OCI-LY3 (cell line): ENCODE results near the gene MAPT.

Experiments used
- H2AFZ ChIP-seq: fragments of 200-600, 300-600 bp; shearing (Covaris generic); 2 replicates; pipeline ENCODE4 v1.6.0; 2014; ENCODE audit warnings: antibody characterized with exemption, low read depth, low read length
- H3K27ac ChIP-seq: fragments of 200-600, 300-600 bp; sonication (generic); 2 replicates; pipeline ENCODE4 v1.5.1; 2014; ENCODE audit warnings: mild to moderate bottlenecking, low read length, moderate library complexity, mixed read lengths
- H3K27me3 ChIP-seq: fragments of 200-600, 300-600 bp; sonication (generic); 2 replicates; pipeline ENCODE4 v1.6.1; 2014; ENCODE audit warnings: low read depth, low read length, mixed read lengths
- H3K36me3 ChIP-seq: fragments of 200-600, 300-600 bp; sonication (generic); replicated peaks from 2 replicates; pipeline ENCODE3; 2014; ENCODE audit warnings: low read depth, low read length, mixed read lengths
- H3K4me1 ChIP-seq: fragments of 300-600, 200-600 bp; sonication (generic); 2 replicates; pipeline ENCODE4 v1.6.1; 2014; ENCODE audit warnings: low read length, mixed read lengths
- H3K4me2 ChIP-seq: fragments of 200-600, 300-600 bp; sonication (generic); 2 replicates; pipeline ENCODE4 v1.6.1; 2014; ENCODE audit warnings: low read length, mixed read lengths
- H3K4me3 ChIP-seq: fragments of 300-600, 200-600 bp; sonication (generic); 2 replicates; pipeline ENCODE4 v1.5.1; 2014; ENCODE audit warnings: antibody characterized with exemption, mild to moderate bottlenecking, low read length, moderate library complexity
- H3K79me2 ChIP-seq: fragments of 300-600, 200-600 bp; shearing (Covaris generic); 2 replicates; pipeline ENCODE4 v1.6.1; 2014; ENCODE audit warnings: mild to moderate bottlenecking, low read length, mixed read lengths
- H3K9ac ChIP-seq: fragments of 300-600, 200-600 bp; shearing (Covaris generic); 2 replicates; pipeline ENCODE4 v1.6.0; 2014; ENCODE audit warnings: mild to moderate bottlenecking, low read length, moderate library complexity
- H3K9me3 ChIP-seq: fragments of 200-600, 300-600 bp; shearing (Covaris generic); 2 replicates; pipeline ENCODE4 v1.6.1; 2014; ENCODE audit warnings: low read length, mixed read lengths; ENCODE audit not compliant: insufficient read depth
- H4K20me1 ChIP-seq: fragments of 200-600, 300-600 bp; sonication (generic); 2 replicates; pipeline ENCODE4 v1.6.1; 2016; ENCODE audit warnings: low read length, mixed read lengths; ENCODE audit not compliant: insufficient read depth
- EZH2phosphoT487 ChIP-seq: fragments of 200-600 bp; shearing (Covaris generic); IDR thresholded peaks from 2 replicates; pipeline ENCODE4 v1.6.1; 2018; ENCODE audit warnings: antibody characterized with exemption, mixed run types, low read depth
- TF ChIP-seq, protein P1 (sequence below): fragments of 200-600, 300-600 bp; sonication (generic); IDR thresholded peaks from 2 replicates; pipeline ENCODE4 v1.5.1; 2014; ENCODE audit warnings: antibody characterized with exemption, low read length, low read depth

MAPT gene

GRCh38 chr17:45998987-45999899, 104.9 kb downstream of the MAPT start, which contains the start of gene STH:
TSS of gene STH (plus strand) at chr17:45999250. CDS start at chr17:45999280, 30 bp downstream.
- H3K4me2 ChIP-seq: no peak within 1 kb of the TSS
- no peaks in the 10 kb centered on the region for H3K9me3 ChIP-seq
- no peak within 1 kb of the TSS for H3K27ac ChIP-seq
- TF ChIP-seq EZH2phosphoT487: no peak
- TF ChIP-seq, protein P1, sequence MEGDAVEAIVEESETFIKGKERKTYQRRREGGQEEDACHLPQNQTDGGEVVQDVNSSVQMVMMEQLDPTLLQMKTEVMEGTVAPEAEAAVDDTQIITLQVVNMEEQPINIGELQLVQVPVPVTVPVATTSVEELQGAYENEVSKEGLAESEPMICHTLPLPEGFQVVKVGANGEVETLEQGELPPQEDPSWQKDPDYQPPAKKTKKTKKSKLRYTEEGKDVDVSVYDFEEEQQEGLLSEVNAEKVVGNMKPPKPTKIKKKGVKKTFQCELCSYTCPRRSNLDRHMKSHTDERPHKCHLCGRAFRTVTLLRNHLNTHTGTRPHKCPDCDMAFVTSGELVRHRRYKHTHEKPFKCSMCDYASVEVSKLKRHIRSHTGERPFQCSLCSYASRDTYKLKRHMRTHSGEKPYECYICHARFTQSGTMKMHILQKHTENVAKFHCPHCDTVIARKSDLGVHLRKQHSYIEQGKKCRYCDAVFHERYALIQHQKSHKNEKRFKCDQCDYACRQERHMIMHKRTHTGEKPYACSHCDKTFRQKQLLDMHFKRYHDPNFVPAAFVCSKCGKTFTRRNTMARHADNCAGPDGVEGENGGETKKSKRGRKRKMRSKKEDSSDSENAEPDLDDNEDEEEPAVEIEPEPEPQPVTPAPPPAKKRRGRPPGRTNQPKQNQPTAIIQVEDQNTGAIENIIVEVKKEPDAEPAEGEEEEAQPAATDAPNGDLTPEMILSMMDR: no peak
- no peaks in the 10 kb centered on the region for H3K36me3 ChIP-seq
- H3K4me3 ChIP-seq: no peak within 1 kb of the TSS
- no peaks in the 10 kb centered on the region for H3K79me2 ChIP-seq
- no peaks in the 10 kb centered on the region for H4K20me1 ChIP-seq
- no peaks in the 10 kb centered on the region for H3K4me1 ChIP-seq
- no peaks in the 10 kb centered on the region for H3K27me3 ChIP-seq
- no peak within 1 kb of the TSS for H3K9ac ChIP-seq
- H2AFZ ChIP-seq: no peak within 1 kb of the TSS

DNA sequence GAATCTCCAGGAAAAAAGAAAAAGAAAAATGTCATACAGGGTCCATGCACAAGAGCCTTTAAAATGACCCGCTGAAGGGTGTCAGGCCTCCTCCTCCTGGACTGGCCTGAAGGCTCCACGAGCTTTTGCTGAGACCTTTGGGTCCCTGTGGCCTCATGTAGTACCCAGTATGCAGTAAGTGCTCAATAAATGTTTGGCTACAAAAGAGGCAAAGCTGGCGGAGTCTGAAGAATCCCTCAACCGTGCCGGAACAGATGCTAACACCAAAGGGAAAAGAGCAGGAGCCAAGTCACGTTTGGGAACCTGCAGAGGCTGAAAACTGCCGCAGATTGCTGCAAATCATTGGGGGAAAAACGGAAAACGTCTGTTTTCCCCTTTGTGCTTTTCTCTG, 105.5 kb downstream of the MAPT start:
- Histone ChIP-seq H3K9ac (no peak overlapping the region), H3K36me3 (no peaks in the 10 kb centered on the region), H3K9me3 (no peaks in the 10 kb centered on the region), H3K4me3 (no peak overlapping the region), H3K4me1 (no peaks in the 10 kb centered on the region), H3K79me2 (no peaks in the 10 kb centered on the region), H3K27me3 (no peaks in the 10 kb centered on the region), H3K4me2 (no peak overlapping the region), H3K27ac (no peak overlapping the region), H2AFZ (no peak overlapping the region), H4K20me1 (no peaks in the 10 kb centered on the region)
- TF ChIP-seq, protein P1: no peak
- TF ChIP-seq EZH2phosphoT487: no peak

DNA sequence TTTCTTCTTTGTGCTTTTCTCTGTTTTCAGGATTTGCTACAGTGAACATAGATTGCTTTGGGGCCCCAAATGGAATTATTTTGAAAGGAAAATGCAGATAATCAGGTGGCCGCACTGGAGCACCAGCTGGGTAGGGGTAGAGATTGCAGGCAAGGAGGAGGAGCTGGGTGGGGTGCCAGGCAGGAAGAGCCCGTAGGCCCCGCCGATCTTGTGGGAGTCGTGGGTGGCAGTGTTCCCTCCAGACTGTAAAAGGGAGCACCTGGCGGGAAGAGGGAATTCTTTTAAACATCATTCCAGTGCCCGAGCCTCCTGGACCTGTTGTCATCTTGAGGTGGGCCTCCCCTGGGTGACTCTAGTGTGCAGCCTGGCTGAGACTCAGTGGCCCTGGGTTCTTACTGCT, 105.9 kb downstream of the MAPT start:
- no peak overlapping the region for H3K4me2 ChIP-seq
- no peak overlapping the region for H3K27ac ChIP-seq
- H3K36me3 ChIP-seq: no peaks in the 10 kb centered on the region
- H3K9ac ChIP-seq: no peak overlapping the region
- H4K20me1 ChIP-seq: no peaks in the 10 kb centered on the region
- H3K79me2 ChIP-seq: no peaks in the 10 kb centered on the region
- no peak overlapping the region for H3K4me3 ChIP-seq
- H3K9me3 ChIP-seq: no peaks in the 10 kb centered on the region
- no peaks in the 10 kb centered on the region for H3K27me3 ChIP-seq
- TF ChIP-seq, protein P1: no peak
- no peak for TF ChIP-seq EZH2phosphoT487
- no peaks in the 10 kb centered on the region for H3K4me1 ChIP-seq
- no peak overlapping the region for H2AFZ ChIP-seq

GRCh38 chr17:46000757-46001156, 106.4 kb downstream of the MAPT start:
- Histone ChIP-seq H3K9ac (no peak overlapping the region), H3K27ac (no peak overlapping the region), H3K4me1 (no peaks in the 10 kb centered on the region), H4K20me1 (no peaks in the 10 kb centered on the region), H3K79me2 (no peaks in the 10 kb centered on the region), H3K36me3 (no peaks in the 10 kb centered on the region), H3K27me3 (no peaks in the 10 kb centered on the region), H3K4me2 (no peak overlapping the region), H2AFZ (no peak overlapping the region), H3K9me3 (no peaks in the 10 kb centered on the region), H3K4me3 (no peak overlapping the region)
- TF ChIP-seq EZH2phosphoT487: no peak
- TF ChIP-seq, protein P1: no peak
